KBM-7 (cell line): Measurements from ENCODE around the gene SMC3.
A peak's percentile ranks its signal among the peaks of the same experiment; 100 is the strongest.
"Not testable (repeated sequence)": the region's sequence is repeated elsewhere in the genome, so short reads cannot be mapped to it uniquely, and the experiment has no call there.

Source experiments
- DNase-seq: peaks from one replicate; pipeline ENCODE4 v3.0.0-alpha.2; 2015
- in situ Hi-C: fragments of 300-500 bp; cut with MboI; formaldehyde crosslinking; loops from 2 replicates; pipeline ENCODE4 v1.14.3; 2020; ENCODE audit warnings: low sequenced_read_pairs, low pct_unique_long_range_greater_than_20kb, mixed read lengths

Gene SMC3

GRCh38 chr10:110568055-110568735 lies 700 bp downstream of the SMC3 start:
- DNase-seq, result peak; percentile 60
- in situ Hi-C loops, result no loop called here

- no peak for DNase-seq
- in situ Hi-C loops, result no loop called here
These were observed 1.6 kb downstream of the SMC3 start for GRCh38 chr10:110569122-110569521.

GRCh38 chr10:110569736-110570135 lies 2.2 kb downstream of the SMC3 start:
- in situ Hi-C loops, result no loop called here
- no peak for DNase-seq

- in situ Hi-C loops, result no loop called here
- DNase-seq, result no peak
These were observed 3.7 kb downstream of the SMC3 start for GRCh38 chr10:110571093-110571743.

- in situ Hi-C loops, result no loop called here
- DNase-seq, result no peak
These were observed 5.4 kb downstream of the SMC3 start for GRCh38 chr10:110572862-110573261.

- in situ Hi-C loops, result no loop called here
- no peak for DNase-seq
These were observed 6.9 kb downstream of the SMC3 start for GRCh38 chr10:110574420-110574819.

- in situ Hi-C loops, result no loop called here
- no peak for DNase-seq
These were observed 8.7 kb downstream of the SMC3 start for GRCh38 chr10:110576220-110576619.

GRCh38 chr10:110577056-110577455 lies 9.6 kb downstream of the SMC3 start:
- in situ Hi-C loops, result no loop called here
- DNase-seq, result no peak

- in situ Hi-C loops, result no loop called here
- DNase-seq, result no peak
These were observed 16.5 kb downstream of the SMC3 start for GRCh38 chr10:110584006-110584405.

GRCh38 chr10:110591760-110592159 lies 24.3 kb downstream of the SMC3 start:
- no peak for DNase-seq
- in situ Hi-C loops, result no loop called here

GRCh38 chr10:110597476-110597875 lies 30.0 kb downstream of the SMC3 start:
- DNase-seq, result no peak
- in situ Hi-C loops, result no loop called here

- DNase-seq, result peak; percentile 75
These were observed 33.1 kb downstream of the SMC3 start for GRCh38 chr10:110600487-110601101.

GRCh38 chr10:110601581-110601980 lies 34.1 kb downstream of the SMC3 start:
- DNase-seq, result no peak
- in situ Hi-C loops, result no loop called here

More at GRCh38 chr10:110600487-110601101, 33.1 kb downstream of the SMC3 start:
- in situ Hi-C loops, result no loop called here

- DNase-seq, result no peak
- in situ Hi-C loops, result no loop called here
These were observed 40.6 kb downstream of the SMC3 start for GRCh38 chr10:110608087-110608486.

GRCh38 chr10:110609605-110610004 lies 42.1 kb downstream of the SMC3 start:
- in situ Hi-C loops, result no loop called here
- DNase-seq, result peak; percentile 43

- peak; percentile 79 for DNase-seq
- in situ Hi-C loops, result no loop called here
These were observed 42.8 kb downstream of the SMC3 start for GRCh38 chr10:110610308-110610774.

GRCh38 chr10:110610781-110611180 lies 43.3 kb downstream of the SMC3 start:
- DNase-seq, in situ Hi-C loops: not testable (repeated sequence)

- DNase-seq, result no peak
- in situ Hi-C loops, result no loop called here
These were observed 44.6 kb downstream of the SMC3 start for GRCh38 chr10:110612087-110612486.

GRCh38 chr10:110612629-110613028 lies 45.1 kb downstream of the SMC3 start:
- no peak for DNase-seq
- in situ Hi-C loops, result no loop called here

GRCh38 chr10:110613341-110613995 lies 46.0 kb downstream of the SMC3 start:
- in situ Hi-C loops, result no loop called here
- peak; percentile 57 for DNase-seq
